HG03558 (cell line): ENCODE measurements around the gene SLC4A5.

Source experiments
- ATAC-seq: cut with Tn5 transposase; IDR thresholded peaks from one replicate; pipeline ENCODE4 v1.9.1; 2021; ENCODE audit warnings: moderate number of reproducible peaks; ENCODE audit not compliant: unreplicated experiment; ENCODE audit errors: extremely low read depth

SLC4A5 gene

DNA sequence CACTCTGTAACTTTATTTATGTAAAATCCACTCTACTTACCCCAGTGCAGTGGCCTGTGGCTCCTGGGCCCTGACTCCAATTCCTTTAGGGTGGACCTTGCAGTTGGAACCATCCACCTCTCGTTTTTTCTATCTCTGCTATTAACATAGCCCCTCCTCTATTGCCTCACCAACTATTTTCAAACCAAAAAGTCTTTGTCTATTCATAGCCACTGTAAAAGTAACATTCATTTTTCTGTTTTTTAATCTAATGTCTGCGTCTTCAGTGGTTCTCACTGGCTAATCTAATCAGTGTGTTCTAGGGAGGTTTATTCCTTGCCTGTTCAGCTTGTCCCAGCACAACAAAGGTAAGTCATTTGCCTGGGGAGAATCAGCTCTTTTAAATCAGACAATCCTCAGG lies at the start of gene SLC4A5:
Gene SLC4A5 (minus strand): TSS at position 101 of the 400 bp plus-strand sequence. CDS start 28,393 bp downstream, outside the sequence.
- no peak for ATAC-seq

- no peak for ATAC-seq
Measured at GRCh38 chr2:74392449-74392743, 49.2 kb upstream of the SLC4A5 start.

- ATAC-seq, result no peak
Measured at GRCh38 chr2:74391580-74392448, 48.6 kb upstream of the SLC4A5 start.

- ATAC-seq, result no peak
Measured at GRCh38 chr2:74391209-74391579, 48.0 kb upstream of the SLC4A5 start.

DNA sequence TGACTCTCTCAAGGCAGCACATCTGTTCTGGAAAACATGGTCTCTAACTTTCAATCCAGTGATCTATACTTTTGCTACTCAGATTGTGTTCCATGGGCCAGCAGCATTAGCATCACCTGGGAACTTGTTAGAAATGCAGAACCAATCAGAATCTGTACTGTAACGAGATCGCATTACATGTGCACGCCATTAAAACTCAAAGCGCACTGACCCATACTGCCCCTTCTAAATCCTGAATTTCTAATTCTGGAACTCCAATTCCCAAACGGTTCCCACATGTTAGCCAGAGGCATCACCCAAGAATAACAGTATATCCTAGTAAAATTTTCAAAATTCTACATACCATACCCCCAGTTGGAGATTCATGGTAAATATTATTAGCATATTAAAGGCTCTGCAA lies 47.4 kb upstream of the SLC4A5 start:
- no peak for ATAC-seq

DNA sequence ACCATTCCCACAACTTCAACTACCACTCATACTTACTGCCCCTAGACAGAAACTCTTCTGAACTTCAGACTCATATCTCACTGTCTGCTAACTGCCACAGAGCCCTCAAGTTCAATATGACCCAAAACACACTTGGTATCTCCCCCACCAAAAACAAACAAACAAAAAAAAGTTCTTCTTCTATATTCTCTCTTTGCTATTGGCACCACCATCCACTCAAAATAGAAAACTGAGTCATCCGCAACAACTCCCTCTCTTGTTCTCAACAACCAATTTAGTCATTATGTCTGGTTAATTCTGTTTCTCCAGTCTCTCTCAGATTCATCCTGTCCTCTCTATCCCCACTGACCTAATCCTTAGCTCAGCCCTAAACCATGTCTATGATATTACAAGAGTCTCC lies 44.1 kb upstream of the SLC4A5 start:
- no peak for ATAC-seq

GRCh38 chr2:74385396-74385795 lies 42.2 kb upstream of the SLC4A5 start:
- no peak for ATAC-seq

GRCh38 chr2:74384051-74384450 lies 40.8 kb upstream of the SLC4A5 start:
- ATAC-seq, result no peak

- no peak for ATAC-seq
Measured at GRCh38 chr2:74383254-74383653, 40.0 kb upstream of the SLC4A5 start.

GRCh38 chr2:74381751-74382150 lies 38.5 kb upstream of the SLC4A5 start:
- ATAC-seq, result no peak

GRCh38 chr2:74379851-74380789 lies 36.9 kb upstream of the SLC4A5 start, which contains the start of gene DCTN1:
Gene DCTN1 (minus strand): TSS chr2:74380311. CDS start chr2:74380037, 274 bp downstream.
- no peak for ATAC-seq

GRCh38 chr2:74378007-74378406 lies 34.8 kb upstream of the SLC4A5 start:
- no peak for ATAC-seq

DNA sequence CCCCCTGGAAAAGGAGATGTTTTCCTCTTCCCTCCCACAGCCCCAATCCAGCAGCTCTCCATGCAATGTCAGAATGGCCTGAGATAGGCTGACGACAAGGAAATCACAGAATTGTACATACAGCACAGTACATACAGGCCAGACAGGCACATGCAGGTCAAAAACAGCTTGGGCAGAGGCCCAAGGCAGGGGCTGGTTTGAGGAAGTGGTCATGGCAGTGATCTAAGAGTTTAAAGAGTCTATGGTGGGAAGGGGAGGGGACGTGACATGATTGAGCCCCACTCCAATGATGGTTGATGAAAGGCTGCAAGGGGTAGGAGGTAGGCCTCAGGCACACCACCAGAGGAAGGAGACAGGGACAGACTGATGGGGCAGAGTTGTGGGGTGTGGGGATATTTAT lies 32.6 kb upstream of the SLC4A5 start:
- no peak for ATAC-seq

GRCh38 chr2:74374509-74375205 lies 31.4 kb upstream of the SLC4A5 start:
- no peak for ATAC-seq

DNA sequence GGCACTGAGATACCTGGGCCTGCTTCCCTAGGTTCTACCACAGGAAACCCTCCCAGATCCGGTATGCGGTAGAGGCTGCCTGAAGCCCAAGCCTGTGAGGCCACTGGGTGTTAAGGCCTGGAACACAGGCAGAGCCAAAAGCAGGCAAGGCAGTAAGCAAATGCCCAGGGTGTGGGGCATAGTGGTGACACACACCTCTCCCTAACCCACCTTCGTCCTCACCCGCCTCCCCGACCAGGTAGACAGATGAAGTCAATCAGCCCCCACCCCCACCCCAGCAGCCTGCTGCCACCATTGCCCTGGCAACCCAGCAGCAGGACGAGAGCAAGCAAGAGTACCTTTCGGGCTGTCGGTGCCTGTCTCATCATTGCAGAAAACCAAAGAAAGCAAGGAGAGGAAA lies 30.8 kb upstream of the SLC4A5 start:
- ATAC-seq, result no peak

DNA sequence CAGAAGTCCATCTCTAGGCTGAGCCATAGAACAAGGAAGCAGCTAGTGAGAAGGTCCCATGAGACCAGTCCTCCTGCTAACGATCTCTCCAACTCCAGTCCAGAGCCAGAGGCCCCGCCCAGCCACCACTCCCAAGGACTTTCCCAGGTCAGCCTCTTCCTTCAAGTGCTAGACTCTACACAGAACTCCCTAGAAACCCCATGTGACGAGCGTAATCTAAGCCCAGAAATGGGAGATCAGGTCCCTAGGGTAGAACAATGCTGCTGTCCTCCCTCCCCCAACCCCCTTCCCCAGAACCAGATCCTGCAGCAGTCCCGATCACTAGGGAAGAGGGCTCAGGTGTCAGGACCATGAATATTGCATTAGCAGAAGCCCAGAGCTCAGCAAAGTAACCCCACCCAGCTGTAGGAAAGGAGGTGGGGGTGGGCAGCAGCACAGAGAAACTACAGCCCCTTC lies 30.0 kb upstream of the SLC4A5 start:
- no peak for ATAC-seq

- no peak for ATAC-seq
Measured at GRCh38 chr2:74372674-74373073, 29.5 kb upstream of the SLC4A5 start.

DNA sequence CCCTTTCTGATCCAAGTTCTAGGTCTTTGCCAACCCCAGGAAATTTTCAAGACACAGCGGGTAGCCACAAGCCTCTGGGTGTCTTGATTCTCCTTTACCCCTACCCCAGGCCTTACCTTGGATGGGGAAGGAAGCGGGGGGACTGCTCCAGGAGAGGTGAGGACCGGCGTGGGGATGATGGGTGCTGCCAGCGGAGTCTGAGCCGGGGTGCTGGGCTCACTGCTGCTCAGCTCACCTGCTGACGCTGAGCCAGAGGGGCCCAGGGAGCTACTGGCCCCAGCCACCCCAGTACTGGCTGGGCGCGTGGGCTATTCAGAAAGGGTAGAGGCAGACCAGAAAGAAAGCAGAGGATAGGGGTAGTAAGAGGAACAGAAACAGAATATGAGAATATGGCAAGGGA lies 28.2 kb upstream of the SLC4A5 start:
- no peak for ATAC-seq

- ATAC-seq, result no peak
Measured at GRCh38 chr2:74369976-74370375, 26.8 kb upstream of the SLC4A5 start.

DNA sequence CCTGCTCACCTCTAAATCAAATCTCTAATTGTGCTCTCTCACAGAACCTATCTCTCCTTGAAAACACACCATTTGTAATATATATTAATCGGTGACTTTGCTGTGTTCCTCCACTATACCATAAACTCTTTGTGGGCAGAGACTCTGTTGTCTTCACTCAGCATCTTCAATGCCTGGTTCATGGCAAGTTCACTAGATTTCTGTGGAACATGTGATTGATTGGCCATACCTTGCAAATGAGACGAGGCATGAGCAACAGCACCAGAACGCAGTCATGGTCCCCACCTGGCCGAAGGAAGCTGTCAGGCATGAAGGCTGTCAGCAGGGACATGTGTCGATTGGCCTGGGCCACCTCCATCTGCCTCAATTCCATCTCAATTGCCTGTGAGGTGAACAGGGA lies 25.3 kb upstream of the SLC4A5 start:
- no peak for ATAC-seq

GRCh38 chr2:74367789-74368188 lies 24.6 kb upstream of the SLC4A5 start:
- ATAC-seq, result no peak
